Esophagus (tissue), 2 donors: Measurements from ENCODE around the gene SUPT6H. TPM values are rescaled to one million over a fixed set of nuclear protein-coding genes. Genes with fewer than 3 reads are reported as not detected.

Source experiments
- H3K27ac ChIP-seq, 2 donors: one replicate each; pipeline ENCODE4 v1.5.1; 2013; ENCODE audit warnings: low read depth in 2 of 2, mild to moderate bottlenecking in 2 of 2, inconsistent platforms in 1 of 2, low read length in 1 of 2, moderate library complexity in 1 of 2
- H3K27me3 ChIP-seq, 2 donors: one replicate each; pipeline ENCODE4 v1.6.1; 2013; ENCODE audit warnings: low read length in 2 of 2, control low read depth in 1 of 2, mild to moderate bottlenecking in 1 of 2; ENCODE audit not compliant: insufficient read depth in 2 of 2, control insufficient read depth in 1 of 2
- H3K36me3 ChIP-seq, 2 donors: one replicate each; pipeline ENCODE4 v1.6.1; 2013; ENCODE audit warnings: low read length in 1 of 2; ENCODE audit not compliant: control insufficient read depth in 2 of 2, insufficient read depth in 2 of 2
- H3K4me1 ChIP-seq, 2 donors: one replicate each; pipeline ENCODE4 v1.6.1; 2013; ENCODE audit warnings: low read length in 1 of 2; ENCODE audit not compliant: control insufficient read depth in 2 of 2, insufficient read depth in 2 of 2
- H3K4me3 ChIP-seq, 2 donors: one replicate each; pipeline ENCODE4 v1.5.1; 2013; ENCODE audit warnings: low read length in 2 of 2, mild to moderate bottlenecking in 2 of 2, low read depth in 1 of 2, moderate library complexity in 1 of 2
- H3K9me3 ChIP-seq, 2 donors: one replicate each; pipeline ENCODE4 v1.6.1; 2013; ENCODE audit warnings: mild to moderate bottlenecking in 2 of 2, low read depth in 1 of 2, low read length in 1 of 2, moderate library complexity in 1 of 2; ENCODE audit not compliant: control insufficient read depth in 2 of 2, insufficient read depth in 1 of 2
- WGBS, 2 donors: extraction: QIAGEN DNeasy Blood & Tissue Kit; methylation state at CpG; one replicate each; pipeline ENCODE4 v1.1.7; 2013; 5-methylcytosine and 5-hydroxymethylcytosine counted together
- polyA plus RNA-seq, 2 donors: library from polyadenylated mRNA; stranded (reverse); fragments of 200-250 nt; gene quantifications; one replicate each; pipeline ENCODE4 v1.2.3, GENCODE V29; 2013
- donor health status: healthy with polysubstance abuse.
- donor health status: Bipolar disorder and iron deficiency.

Gene SUPT6H
- polyA plus RNA-seq, 2 donors = 21.4 to 29.2 TPM

- H3K4me1 ChIP-seq = no peaks in the 10 kb centered on the region
- WGBS, 2 donors = 86 to 94% methylated on average over 4 of the region's 4 CpGs
- no peak overlapping the region for H3K4me3 ChIP-seq
- H3K27ac ChIP-seq = no peak overlapping the region
- no peaks in the 10 kb centered on the region for H3K27me3 ChIP-seq
- H3K9me3 ChIP-seq = no peaks in the 10 kb centered on the region
- peaks cover 30 to 36% of the 10 kb centered on the region in 2 donors for H3K36me3 ChIP-seq
Observed at GRCh38 chr17:28623696-28624095, 38.3 kb upstream of the SUPT6H start.

- Histone ChIP-seq H3K36me3 (peaks cover 30 to 33% of the 10 kb centered on the region in 2 donors), H3K27me3 (no peaks in the 10 kb centered on the region), H3K27ac (no peak overlapping the region), H3K4me3 (no peak overlapping the region), H3K4me1 (no peaks in the 10 kb centered on the region), H3K9me3 (no peaks in the 10 kb centered on the region)
- WGBS, 2 donors = 91 to 96% methylated on average over 2 of the region's 2 CpGs
Observed at GRCh38 chr17:28624148-28624547, 37.9 kb upstream of the SUPT6H start.

GRCh38 chr17:28626818-28627217 lies 35.2 kb upstream of the SUPT6H start:
- no peak overlapping the region for H3K4me3 ChIP-seq
- H3K27me3 ChIP-seq = no peaks in the 10 kb centered on the region
- H3K4me1 ChIP-seq = no peaks in the 10 kb centered on the region
- no peaks in the 10 kb centered on the region for H3K9me3 ChIP-seq
- 90 to 92% methylated on average over 4 of the region's 4 CpGs for WGBS, 2 donors
- peaks cover 17 to 28% of the 10 kb centered on the region in 2 donors for H3K36me3 ChIP-seq
- no peak overlapping the region for H3K27ac ChIP-seq

- no peak overlapping the region for H3K4me3 ChIP-seq
- WGBS, 2 donors = 78 to 81% methylated on average over 14 of the region's 14 CpGs
- H3K36me3 ChIP-seq = peaks cover 34 to 65% of the 10 kb centered on the region in 2 donors
- peaks cover 0 to 2% of the 10 kb centered on the region in 2 donors for H3K9me3 ChIP-seq
- H3K27ac ChIP-seq = no peak overlapping the region
- no peaks in the 10 kb centered on the region for H3K27me3 ChIP-seq
- peaks cover 0 to 5% of the 10 kb centered on the region in 2 donors for H3K4me1 ChIP-seq
Observed at GRCh38 chr17:28634206-28634865, 27.7 kb upstream of the SUPT6H start.

GRCh38 chr17:28635506-28635905 lies 26.5 kb upstream of the SUPT6H start:
- Histone ChIP-seq H3K4me3 (no peak overlapping the region), H3K27me3 (no peaks in the 10 kb centered on the region), H3K36me3 (peaks cover 34 to 67% of the 10 kb centered on the region in 2 donors)

GRCh38 chr17:28641579-28641978 lies 20.4 kb upstream of the SUPT6H start:
- Histone ChIP-seq H3K4me3 (no peak overlapping the region), H3K27ac (no peak overlapping the region), H3K9me3 (peaks cover 0 to 2% of the 10 kb centered on the region in 2 donors), H3K4me1 (no peaks in the 10 kb centered on the region), H3K36me3 (peaks cover 9 to 36% of the 10 kb centered on the region in 2 donors), H3K27me3 (no peaks in the 10 kb centered on the region)
- 92 to 93% methylated on average over 2 of the region's 2 CpGs for WGBS, 2 donors

More at GRCh38 chr17:28635506-28635905, 26.5 kb upstream of the SUPT6H start:
- Histone ChIP-seq H3K9me3 (peaks cover 0 to 2% of the 10 kb centered on the region in 2 donors), H3K4me1 (peaks cover 0 to 5% of the 10 kb centered on the region in 2 donors), H3K27ac (no peak overlapping the region)
- 86 to 99% methylated on average over 1 of the region's 1 CpG for WGBS, 2 donors

GRCh38 chr17:28643983-28644786 lies 17.8 kb upstream of the SUPT6H start:
- WGBS, 2 donors = 0 to 1% methylated on average over 18 of the region's 18 CpGs
- Histone ChIP-seq H3K27ac (peak overlapping the region; percentile 89 to 95), H3K36me3 (peaks cover 4 to 24% of the 10 kb centered on the region in 2 donors), H3K9me3 (no peaks in the 10 kb centered on the region), H3K27me3 (no peaks in the 10 kb centered on the region), H3K4me3 (peak overlapping the region; percentile 85 to 86), H3K4me1 (no peaks in the 10 kb centered on the region)

GRCh38 chr17:28644787-28645575 lies 17.0 kb upstream of the SUPT6H start, which contains the start of gene BLTP2:
BLTP2 (minus strand) TSS chr17:28645158; CDS start chr17:28645056, 102 bp downstream.
- 0 to 1% methylated on average over 63 to 89 of the region's 89 CpGs for WGBS, 2 donors
- Histone ChIP-seq H3K36me3 (peaks cover 4 to 17% of the 10 kb centered on the region in 2 donors), H3K27ac (peak within 1 kb of the TSS; percentile 95 to 96), H3K4me1 (no peaks in the 10 kb centered on the region), H3K9me3 (no peaks in the 10 kb centered on the region), H3K4me3 (peak within 1 kb of the TSS; percentile 85 to 86), H3K27me3 (no peaks in the 10 kb centered on the region)

GRCh38 chr17:28645576-28645939 lies 16.4 kb upstream of the SUPT6H start:
- H3K36me3 ChIP-seq = peaks cover 4 to 14% of the 10 kb centered on the region in 2 donors
- H3K4me3 ChIP-seq = peak overlapping the region; percentile 85 to 86
- H3K27me3 ChIP-seq = no peaks in the 10 kb centered on the region
- 20 to 24% methylated on average over 8 of the region's 8 CpGs for WGBS, 2 donors
- peak overlapping the region; percentile 94 to 96 for H3K27ac ChIP-seq
- H3K4me1 ChIP-seq = no peaks in the 10 kb centered on the region
- H3K9me3 ChIP-seq = no peaks in the 10 kb centered on the region
